Measurements from ENCODE around the gene FRS3. TPM values are rescaled to one million over a fixed set of nuclear protein-coding genes. Genes with fewer than 3 reads are reported as not detected.

Gene FRS3
- total RNA-seq, 1 experiment from 2014 or later, result 3.0 TPM

DNA sequence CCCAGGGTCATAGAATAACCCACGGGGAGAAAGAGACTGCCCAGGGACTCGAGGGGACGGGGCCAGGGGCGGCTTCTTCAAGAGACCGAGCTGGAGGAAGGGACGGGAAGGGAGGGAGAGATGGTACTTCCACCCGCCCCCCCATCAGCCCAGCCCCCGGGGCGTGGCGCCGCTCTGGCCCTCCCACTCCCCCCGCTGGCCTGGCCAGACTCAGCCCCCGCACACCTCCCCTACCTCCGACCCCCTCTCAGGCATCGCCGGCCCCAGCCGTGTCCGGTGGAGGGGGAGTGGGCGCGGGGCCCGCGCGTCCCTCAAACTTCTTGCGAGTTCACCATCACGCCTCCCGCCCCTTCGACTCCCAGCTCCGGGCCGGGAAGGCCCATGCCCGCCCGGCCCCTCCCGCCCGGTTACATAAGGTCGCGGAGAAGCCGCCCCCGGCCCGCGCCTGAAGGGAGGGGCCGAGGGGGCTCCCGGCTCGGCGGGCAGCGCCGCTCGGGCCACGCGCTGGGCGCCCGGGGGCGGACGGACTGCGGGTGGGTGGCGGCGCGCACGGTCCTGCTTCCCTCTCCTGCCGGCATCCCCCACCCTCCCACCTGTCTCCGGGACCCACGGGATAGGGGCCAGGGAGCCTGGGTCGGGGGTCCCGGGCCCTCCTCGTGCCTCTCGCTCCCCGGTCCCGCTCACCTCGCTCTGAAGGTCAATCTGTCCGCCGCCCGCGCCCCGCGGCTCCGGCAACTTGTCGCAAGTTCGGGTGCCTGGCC lies 44.9 kb downstream of the FRS3 start:
- H3K36me3 ChIP-seq (ENCODE audit: control insufficient read depth, insufficient read depth, low read length), result no peaks in the 10 kb centered on the region; the same call in 1 of the 2 replicates
- intact Hi-C loops (cut with micrococcal nuclease; ENCODE audit: unreplicated experiment) (loop anchor here (10.0 kb wide), 1 partner anchor 50 kb away; the partner anchor contains the start of genes PRICKLE4 and TOMM6), in situ Hi-C loops (cut with HindIII; ENCODE audit: low pct_unique_long_range_greater_than_20kb, low sequenced_read_pairs) (no loop called here)
- peak; percentile 80 for ATAC-seq
- CTCF ChIA-PET, result interaction anchor here (0.7 to 1.6 kb wide), 7 partner anchors 28 to 133 kb away, joined by 3 to 15 read pairs (median 4); partner anchors contain the start of gene TOMM6
- no peak overlapping the region for H3K27ac ChIP-seq (ENCODE audit: low read length)
- POLR2A ChIA-PET, result no interaction called here
- H3K4me1 ChIP-seq (ENCODE audit: control insufficient read depth, insufficient read depth, low read length), result peaks cover 14% of the 10 kb centered on the region
- TF ChIP-seq TCF7L2 (IDR thresholded peaks at IDR 0.05; ENCODE audit: low read depth, low read length) (peak; percentile 33; the same call in 1 of the 2 replicates), SIN3A (IDR thresholded peaks at IDR 0.05; ENCODE audit: borderline replicate concordance, insufficient read depth, low read depth, low read length) (no peak)
- peak overlapping the region; percentile 64 to 86 for H3K4me3 ChIP-seq (ENCODE audit: low read depth in 2 of 2, low read length in 2 of 2)
- BruUV-seq (replicated peaks), result no TSS peak
- H3K27me3 ChIP-seq (ENCODE audit: control insufficient read depth, insufficient read depth, low read length), result no peaks in the 10 kb centered on the region
- DNase-seq (ENCODE audit: low read depth, low spot score), result no peak
- no peaks in the 10 kb centered on the region for H3K9me3 ChIP-seq (ENCODE audit: control insufficient read depth, insufficient read depth, low read depth, low read length)

GRCh38 chr6:41733707-41734665 lies 45.7 kb downstream of the FRS3 start:
- peaks cover 14% of the 10 kb centered on the region for H3K4me1 ChIP-seq (ENCODE audit: control insufficient read depth, insufficient read depth, low read length)
- H3K9me3 ChIP-seq (ENCODE audit: control insufficient read depth, insufficient read depth, low read depth, low read length), result no peaks in the 10 kb centered on the region
- CTCF ChIA-PET, result interaction anchor here (0.6 to 1.6 kb wide), 10 partner anchors 27 to 318 kb away, joined by 3 to 15 read pairs (median 4); partner anchors contain the start of gene TOMM6
- H3K27me3 ChIP-seq (ENCODE audit: control insufficient read depth, insufficient read depth, low read length), result no peaks in the 10 kb centered on the region
- ATAC-seq, result peak; percentile 88
- POLR2A ChIA-PET, result interaction anchor here (0.6 kb wide), 2 partner anchors 40 to 45 kb away, joined by 3 to 5 read pairs; no protein-coding TSS in a partner anchor
- TF ChIP-seq SIN3A (IDR thresholded peaks at IDR 0.05; ENCODE audit: borderline replicate concordance, insufficient read depth, low read depth, low read length), result peak; percentile 28; the same call in 1 of the 2 replicates
- TF ChIP-seq, protein P1, sequence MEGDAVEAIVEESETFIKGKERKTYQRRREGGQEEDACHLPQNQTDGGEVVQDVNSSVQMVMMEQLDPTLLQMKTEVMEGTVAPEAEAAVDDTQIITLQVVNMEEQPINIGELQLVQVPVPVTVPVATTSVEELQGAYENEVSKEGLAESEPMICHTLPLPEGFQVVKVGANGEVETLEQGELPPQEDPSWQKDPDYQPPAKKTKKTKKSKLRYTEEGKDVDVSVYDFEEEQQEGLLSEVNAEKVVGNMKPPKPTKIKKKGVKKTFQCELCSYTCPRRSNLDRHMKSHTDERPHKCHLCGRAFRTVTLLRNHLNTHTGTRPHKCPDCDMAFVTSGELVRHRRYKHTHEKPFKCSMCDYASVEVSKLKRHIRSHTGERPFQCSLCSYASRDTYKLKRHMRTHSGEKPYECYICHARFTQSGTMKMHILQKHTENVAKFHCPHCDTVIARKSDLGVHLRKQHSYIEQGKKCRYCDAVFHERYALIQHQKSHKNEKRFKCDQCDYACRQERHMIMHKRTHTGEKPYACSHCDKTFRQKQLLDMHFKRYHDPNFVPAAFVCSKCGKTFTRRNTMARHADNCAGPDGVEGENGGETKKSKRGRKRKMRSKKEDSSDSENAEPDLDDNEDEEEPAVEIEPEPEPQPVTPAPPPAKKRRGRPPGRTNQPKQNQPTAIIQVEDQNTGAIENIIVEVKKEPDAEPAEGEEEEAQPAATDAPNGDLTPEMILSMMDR (IDR thresholded peaks at IDR 0.05), result no peak
- peak overlapping the region; percentile 64 to 86 for H3K4me3 ChIP-seq (ENCODE audit: low read depth in 2 of 2, low read length in 2 of 2)
- in situ Hi-C loops (cut with HindIII; ENCODE audit: low pct_unique_long_range_greater_than_20kb, low sequenced_read_pairs), result no loop called here
- DNase-seq (ENCODE audit: low read depth, low spot score), result no peak
- no peaks in the 10 kb centered on the region; the same call in 1 of the 2 replicates for H3K36me3 ChIP-seq (ENCODE audit: control insufficient read depth, insufficient read depth, low read length)
- H3K27ac ChIP-seq (ENCODE audit: low read length), result peak overlapping the region; percentile 77
- no TSS peak for BruUV-seq (replicated peaks)
- intact Hi-C loops (cut with micrococcal nuclease; ENCODE audit: unreplicated experiment), result loop anchor here (10.0 kb wide), 1 partner anchor 51 kb away; the partner anchor contains the start of genes PRICKLE4 and TOMM6

DNA sequence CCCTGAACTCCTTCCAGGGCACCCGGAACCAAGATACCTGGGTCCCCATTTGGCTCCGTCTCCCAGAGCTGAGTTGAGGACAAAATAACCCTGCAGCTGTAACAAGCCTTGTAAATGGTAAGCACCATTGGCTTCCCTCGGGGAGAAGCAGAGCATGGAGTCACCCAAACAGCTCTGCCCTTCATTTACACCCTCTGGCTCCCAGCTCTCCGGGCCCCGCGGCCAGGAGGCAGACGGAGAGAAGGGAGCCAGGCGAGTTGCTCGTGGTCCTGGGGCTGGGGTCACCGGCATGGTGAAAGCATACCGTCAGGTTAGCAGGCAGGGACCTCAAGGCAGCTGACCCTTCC lies 46.4 kb downstream of the FRS3 start:
- peaks cover 14% of the 10 kb centered on the region for H3K4me1 ChIP-seq (ENCODE audit: control insufficient read depth, insufficient read depth, low read length)
- POLR2A ChIA-PET, result interaction anchor here (0.5 to 0.6 kb wide), 3 partner anchors 39 to 868 kb away, joined by 3 to 5 read pairs (median 4); no protein-coding TSS in a partner anchor
- CTCF ChIA-PET, result interaction anchor here (0.6 to 1.6 kb wide), 2 partner anchors 54 to 317 kb away, joined by 4 to 15 read pairs; partner anchors contain the start of gene TOMM6
- no peaks in the 10 kb centered on the region for H3K9me3 ChIP-seq (ENCODE audit: control insufficient read depth, insufficient read depth, low read depth, low read length)
- TF ChIP-seq, protein P2, sequence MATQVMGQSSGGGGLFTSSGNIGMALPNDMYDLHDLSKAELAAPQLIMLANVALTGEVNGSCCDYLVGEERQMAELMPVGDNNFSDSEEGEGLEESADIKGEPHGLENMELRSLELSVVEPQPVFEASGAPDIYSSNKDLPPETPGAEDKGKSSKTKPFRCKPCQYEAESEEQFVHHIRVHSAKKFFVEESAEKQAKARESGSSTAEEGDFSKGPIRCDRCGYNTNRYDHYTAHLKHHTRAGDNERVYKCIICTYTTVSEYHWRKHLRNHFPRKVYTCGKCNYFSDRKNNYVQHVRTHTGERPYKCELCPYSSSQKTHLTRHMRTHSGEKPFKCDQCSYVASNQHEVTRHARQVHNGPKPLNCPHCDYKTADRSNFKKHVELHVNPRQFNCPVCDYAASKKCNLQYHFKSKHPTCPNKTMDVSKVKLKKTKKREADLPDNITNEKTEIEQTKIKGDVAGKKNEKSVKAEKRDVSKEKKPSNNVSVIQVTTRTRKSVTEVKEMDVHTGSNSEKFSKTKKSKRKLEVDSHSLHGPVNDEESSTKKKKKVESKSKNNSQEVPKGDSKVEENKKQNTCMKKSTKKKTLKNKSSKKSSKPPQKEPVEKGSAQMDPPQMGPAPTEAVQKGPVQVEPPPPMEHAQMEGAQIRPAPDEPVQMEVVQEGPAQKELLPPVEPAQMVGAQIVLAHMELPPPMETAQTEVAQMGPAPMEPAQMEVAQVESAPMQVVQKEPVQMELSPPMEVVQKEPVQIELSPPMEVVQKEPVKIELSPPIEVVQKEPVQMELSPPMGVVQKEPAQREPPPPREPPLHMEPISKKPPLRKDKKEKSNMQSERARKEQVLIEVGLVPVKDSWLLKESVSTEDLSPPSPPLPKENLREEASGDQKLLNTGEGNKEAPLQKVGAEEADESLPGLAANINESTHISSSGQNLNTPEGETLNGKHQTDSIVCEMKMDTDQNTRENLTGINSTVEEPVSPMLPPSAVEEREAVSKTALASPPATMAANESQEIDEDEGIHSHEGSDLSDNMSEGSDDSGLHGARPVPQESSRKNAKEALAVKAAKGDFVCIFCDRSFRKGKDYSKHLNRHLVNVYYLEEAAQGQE (IDR thresholded peaks at IDR 0.05; ENCODE audit: insufficient read depth in 1 of 2, low read depth in 2 of 2, low read length in 1 of 2), result no peak
- TF ChIP-seq, protein P1 (IDR thresholded peaks at IDR 0.05), result no peak
- TF ChIP-seq SIN3A (IDR thresholded peaks at IDR 0.05; ENCODE audit: borderline replicate concordance, insufficient read depth, low read depth, low read length) (no peak), POLR2AphosphoS5 (IDR thresholded peaks at IDR 0.05; ENCODE audit: low read depth, low read length) (no peak), TCF7L2 (IDR thresholded peaks at IDR 0.05; ENCODE audit: low read depth, low read length) (no peak)
- H3K4me3 ChIP-seq (ENCODE audit: low read depth in 2 of 2, low read length in 2 of 2), result peak overlapping the region; percentile 64 to 86
- H3K27ac ChIP-seq (ENCODE audit: low read length), result peak overlapping the region; percentile 77
- H3K36me3 ChIP-seq (ENCODE audit: control insufficient read depth, insufficient read depth, low read length), result no peaks in the 10 kb centered on the region; the same call in 1 of the 2 replicates
- intact Hi-C loops (cut with micrococcal nuclease; ENCODE audit: unreplicated experiment), result loop anchor here (10.0 kb wide), 1 partner anchor 51 kb away; the partner anchor contains the start of genes PRICKLE4 and TOMM6
- in situ Hi-C loops (cut with HindIII; ENCODE audit: low pct_unique_long_range_greater_than_20kb, low sequenced_read_pairs), result no loop called here
- no peaks in the 10 kb centered on the region for H3K27me3 ChIP-seq (ENCODE audit: control insufficient read depth, insufficient read depth, low read length)
- no TSS peak for BruUV-seq (replicated peaks)
- DNase-seq (ENCODE audit: low read depth, low spot score), result no peak
- no peak for ATAC-seq
